Peyer's patch (tissue), 4 donors: Measurements from ENCODE around the gene GID8.

Experiments
- POLR2A ChIP-seq, 2 donors: fragments of 450-650 bp; IDR thresholded peaks; one replicate each; pipeline ENCODE4 v1.5.1; 2017; ENCODE audit warnings: antibody characterized with exemption in 2 of 2, mild to moderate bottlenecking in 2 of 2, moderate library complexity in 2 of 2
- TF ChIP-seq, protein P1 (sequence below), 6 experiments: fragments of 450-650 bp in 4 of 6; fragments of 200-600 bp in 2 of 6; sonication (generic) in 1 of 6; IDR thresholded peaks; one replicate each; pipeline ENCODE4 v1.5.1; 2017 to 2019; ENCODE audit warnings: antibody characterized with exemption in 6 of 6, mild to moderate bottlenecking in 3 of 6, moderate library complexity in 1 of 6

DNA sequence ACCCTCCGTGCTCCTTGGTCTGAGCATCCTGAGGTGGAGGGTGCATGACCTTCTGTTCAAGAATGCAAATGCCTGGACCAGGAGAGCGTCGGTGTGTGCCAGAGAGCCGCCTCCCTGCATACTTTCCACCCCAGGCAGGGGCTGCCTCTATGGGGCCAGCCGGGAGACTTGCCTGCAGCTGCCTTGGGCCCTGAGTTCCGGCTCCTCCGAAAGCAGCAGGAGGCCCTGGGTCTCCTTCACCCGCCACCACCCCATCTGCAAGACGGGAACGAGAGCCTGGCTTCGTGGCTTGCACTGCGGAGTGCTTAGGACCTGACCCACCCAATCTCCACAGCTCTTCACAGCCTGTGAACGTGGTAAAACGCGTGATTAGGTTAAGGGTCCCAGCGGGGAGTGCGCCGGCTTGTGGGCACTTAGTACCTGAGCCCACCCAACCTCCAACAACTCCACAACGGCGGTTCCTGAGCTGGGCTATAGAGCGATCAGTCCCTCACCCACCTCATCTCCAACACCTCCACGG lies 52.4 kb downstream of the GID8 start:
- TF ChIP-seq, protein P1, sequence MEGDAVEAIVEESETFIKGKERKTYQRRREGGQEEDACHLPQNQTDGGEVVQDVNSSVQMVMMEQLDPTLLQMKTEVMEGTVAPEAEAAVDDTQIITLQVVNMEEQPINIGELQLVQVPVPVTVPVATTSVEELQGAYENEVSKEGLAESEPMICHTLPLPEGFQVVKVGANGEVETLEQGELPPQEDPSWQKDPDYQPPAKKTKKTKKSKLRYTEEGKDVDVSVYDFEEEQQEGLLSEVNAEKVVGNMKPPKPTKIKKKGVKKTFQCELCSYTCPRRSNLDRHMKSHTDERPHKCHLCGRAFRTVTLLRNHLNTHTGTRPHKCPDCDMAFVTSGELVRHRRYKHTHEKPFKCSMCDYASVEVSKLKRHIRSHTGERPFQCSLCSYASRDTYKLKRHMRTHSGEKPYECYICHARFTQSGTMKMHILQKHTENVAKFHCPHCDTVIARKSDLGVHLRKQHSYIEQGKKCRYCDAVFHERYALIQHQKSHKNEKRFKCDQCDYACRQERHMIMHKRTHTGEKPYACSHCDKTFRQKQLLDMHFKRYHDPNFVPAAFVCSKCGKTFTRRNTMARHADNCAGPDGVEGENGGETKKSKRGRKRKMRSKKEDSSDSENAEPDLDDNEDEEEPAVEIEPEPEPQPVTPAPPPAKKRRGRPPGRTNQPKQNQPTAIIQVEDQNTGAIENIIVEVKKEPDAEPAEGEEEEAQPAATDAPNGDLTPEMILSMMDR (IDR thresholded peaks at IDR 0.05) = no peak
- TF ChIP-seq POLR2A (IDR thresholded peaks at IDR 0.05) = no peak
